K562 (cell line): ENCODE results near the gene METAP2. TPM values are rescaled to one million over a fixed set of nuclear protein-coding genes. Genes with fewer than 3 reads are reported as not detected.

Experiments used
- ATAC-seq: fragments of 200-7000 bp; cut with Tn5 transposase; 3 replicates; pipeline ENCODE4 v1.9.1; 2020; ENCODE audit warnings: moderate library complexity
- BruUV-seq: library from RNA; stranded (reverse); fragments of 400-500 nt; replicated peaks from 2 replicates; lab custom pipeline; 2021; lab: Mats Ljungman, UMichigan
- CTCF ChIA-PET: fragments of 300-600 bp; formaldehyde crosslinking; extraction: SDS; loops from one replicate; lab custom pipeline; 2021; ENCODE audit warnings: low intra/inter-chr PET ratio; lab: Yijun Ruan, JAX
- POLR2A ChIA-PET: fragments of 300-600, 350-650 bp; sonication (Branson Sonifier 250); formaldehyde crosslinking; extraction: SDS; loops from one replicate; lab custom pipeline; 2021; ENCODE audit warnings: antibody characterized with exemption, inconsistent platforms; lab: Yijun Ruan, JAX
- DNase-seq, 4 experiments: peaks; one replicate each; pipeline versions ENCODE4 v3.0.0 to v3.0.0-alpha.2; 2011 to 2018; ENCODE audit warnings: low spot score in 3 of 4, mixed read lengths in 3 of 4; ENCODE audit errors: extremely low read depth in 1 of 4
- FAIRE-seq: peaks from 2 replicates; lab custom pipeline; 2011; peaks lifted over from hg19 to GRCh38; lab: Jason Lieb, UNC
- H2AFZ ChIP-seq: 2 replicates; pipeline ENCODE4 v1.6.0; 2011; ENCODE audit warnings: low read depth, low read length, control low read depth, inconsistent platforms
- H3K27ac ChIP-seq: fragments of 200-600 bp; 3 replicates; pipeline ENCODE4 v1.8.0; 2011; ENCODE audit warnings: low read depth, mild to moderate bottlenecking, control low read depth, inconsistent platforms, low read length, moderate library complexity, mixed read lengths; ENCODE audit errors: extremely low read depth
- H3K27me3 ChIP-seq, 2 experiments: fragments of 300-600 bp in 1 of 2; 2 replicates in 1 of 2; 3 replicates in 1 of 2; pipeline versions ENCODE4 v1.6.0 to v1.8.0; 2011; ENCODE audit warnings: inconsistent platforms in 2 of 2, low read length in 2 of 2, mild to moderate bottlenecking in 1 of 2, mixed read lengths in 1 of 2, moderate library complexity in 1 of 2; ENCODE audit not compliant: control insufficient read depth in 2 of 2, insufficient read depth in 2 of 2
- H3K36me3 ChIP-seq: fragments of 300-600 bp; 3 replicates; pipeline ENCODE4 v1.8.0; 2011; ENCODE audit warnings: mild to moderate bottlenecking, low read length, inconsistent platforms; ENCODE audit not compliant: control insufficient read depth, insufficient read depth
- H3K4me1 ChIP-seq, 2 experiments: fragments of 200-600 bp in 1 of 2; replicated peaks in 1 of 2; 2 replicates in 1 of 2; 3 replicates in 1 of 2; pipeline versions ENCODE4 v1.5.1 to v1.8.0; 2011; ENCODE audit warnings: inconsistent platforms in 2 of 2, low read length in 2 of 2, mild to moderate bottlenecking in 1 of 2, mixed read lengths in 1 of 2, moderate library complexity in 1 of 2; ENCODE audit not compliant: control insufficient read depth in 2 of 2, insufficient read depth in 2 of 2
- H3K4me2 ChIP-seq: 2 replicates; pipeline ENCODE4 v1.6.1; 2011; ENCODE audit warnings: low read length, control low read depth, inconsistent platforms, mixed read lengths; ENCODE audit not compliant: insufficient read depth
- H3K4me3 ChIP-seq: fragments of 200-600 bp; sonication (generic), shearing (Covaris generic); 2 replicates; pipeline ENCODE4 v1.5.1; 2016; ENCODE audit warnings: control low read depth, inconsistent platforms
- H3K79me2 ChIP-seq: fragments of 200-600 bp; 3 replicates; pipeline ENCODE4 v1.8.0; 2011; ENCODE audit warnings: low read length, inconsistent platforms; ENCODE audit not compliant: control insufficient read depth, insufficient read depth
- H3K9ac ChIP-seq, 2 experiments: 2 replicates each; pipeline versions ENCODE4 v1.6.0 to v1.6.1; 2011; ENCODE audit warnings: low read depth in 2 of 2, low read length in 2 of 2, control low read depth in 1 of 2, inconsistent platforms in 1 of 2, mild to moderate bottlenecking in 1 of 2, mixed read lengths in 1 of 2; ENCODE audit not compliant: insufficient read depth in 1 of 2
- H3K9me1 ChIP-seq: one replicate; pipeline ENCODE4 v1.6.0; 2011; ENCODE audit warnings: inconsistent platforms, mild to moderate bottlenecking, low read length, moderate library complexity; ENCODE audit not compliant: control insufficient read depth, insufficient read depth
- H3K9me3 ChIP-seq: replicated peaks from 2 replicates; pipeline ENCODE4 v1.5.1; 2011; ENCODE audit warnings: low read depth, low read length, inconsistent platforms; ENCODE audit not compliant: control insufficient read depth, insufficient read depth
- H4K20me1 ChIP-seq: replicated peaks from 2 replicates; pipeline ENCODE4 v1.6.1; 2011; ENCODE audit warnings: low read length, inconsistent platforms, mixed read lengths; ENCODE audit not compliant: control insufficient read depth, insufficient read depth
- CBFA2T3 ChIP-seq: fragments of 450-650 bp; IDR thresholded peaks from 2 replicates; pipeline ENCODE4 v1.6.1; 2017
- E2F1 ChIP-seq: sonication (generic); formaldehyde crosslinking; IDR thresholded peaks from 2 replicates; pipeline ENCODE4 v1.8.1; 2023; ENCODE audit warnings: mild to moderate bottlenecking, missing genetic modification reagents, moderate library complexity
- GATAD2A ChIP-seq: fragments of 450-650 bp; IDR thresholded peaks from 2 replicates; pipeline ENCODE4 v1.6.1; 2017
- HLTF ChIP-seq: fragments of 450-650 bp; IDR thresholded peaks from 2 replicates; pipeline ENCODE4 v1.6.1; 2016
- HMBOX1 ChIP-seq: sonication (generic); IDR thresholded peaks from 2 replicates; pipeline ENCODE4 v1.6.1; 2016
- RBM22 ChIP-seq: fragments of 200-400 bp; formaldehyde crosslinking; IDR thresholded peaks from 2 replicates; pipeline ENCODE4 v1.6.1; 2018; ENCODE audit warnings: low read length, low read depth; ENCODE audit not compliant: poor library complexity, severe bottlenecking
- RBM34 ChIP-seq: fragments of 200-400 bp; formaldehyde crosslinking; IDR thresholded peaks from 2 replicates; pipeline ENCODE4 v1.6.1; 2018; ENCODE audit warnings: low read length, borderline replicate concordance; ENCODE audit not compliant: insufficient read depth
- SNRNP70 ChIP-seq: fragments of 200-400 bp; formaldehyde crosslinking; optimal IDR thresholded peaks from 2 replicates; pipeline ENCODE3; 2017; ENCODE audit warnings: low read depth, low read length
- ZNF785 ChIP-seq: fragments of 250-450 bp; sonication (Bioruptor Pico); IDR thresholded peaks from 2 replicates; pipeline ENCODE4 v1.4.0; 2020; ENCODE audit warnings: mild to moderate bottlenecking
- WGBS: fragments of 100-300 bp; shearing (Covaris generic); methylation state at CpG from one replicate; pipeline ENCODE4 v1.1.6; 2016; ENCODE audit warnings: low coverage, mixed read lengths; ENCODE audit not compliant: insufficient coverage; ENCODE audit errors: missing lambda C conversion rate; 5-methylcytosine and 5-hydroxymethylcytosine counted together
- in situ Hi-C: fragments of 300-500 bp; cut with MboI; formaldehyde crosslinking; loops from 4 replicates; pipeline ENCODE4 v1.15.0; 2018; ENCODE audit warnings: inconsistent platforms, mixed read lengths
- intact Hi-C: fragments of 100-400 bp; cut with micrococcal nuclease; formaldehyde crosslinking; loops from 2 replicates; pipeline ENCODE4 v1.14.2; 2022
- polyA plus RNA-seq, 8 experiments: library from polyadenylated mRNA; depleted of rRNA in 4 of 8; stranded (reverse) in 5 of 8; unstranded in 3 of 8; fragments of >200 nt; fragmentation: Nextera tagmentation in 2 of 8; fragmentation: Illumina TruSeq in 1 of 8; extraction: Ambion mirVana in 2 of 8; extraction: Trizol in 1 of 8; gene quantifications; 2 replicates each; pipeline versions ENCODE4 v1.2.1 to v1.2.3, GENCODE V29; 2011 to 2014; ENCODE audit warnings: inconsistent platforms in 1 of 8, missing spikeins in 1 of 8
- total RNA-seq, 7 experiments: library from RNA; depleted of rRNA in 6 of 7; stranded (reverse); fragments of >200 nt in 6 of 7; fragmentation: Illumina TruSeq in 2 of 7; extraction: Trizol in 2 of 7; gene quantifications; 2 replicates each; pipeline versions ENCODE4 v1.2.1 to v1.2.3, GENCODE V29; 2011 to 2021; ENCODE audit warnings: low replicate concordance in 1 of 7

The METAP2 gene
- total and polyA plus RNA-seq, 9 of the 15 experiments (the other 6 are each of a cell fraction or from before 2014, with no cell fraction given), result 75.5 to 205 (median 164) TPM

DNA sequence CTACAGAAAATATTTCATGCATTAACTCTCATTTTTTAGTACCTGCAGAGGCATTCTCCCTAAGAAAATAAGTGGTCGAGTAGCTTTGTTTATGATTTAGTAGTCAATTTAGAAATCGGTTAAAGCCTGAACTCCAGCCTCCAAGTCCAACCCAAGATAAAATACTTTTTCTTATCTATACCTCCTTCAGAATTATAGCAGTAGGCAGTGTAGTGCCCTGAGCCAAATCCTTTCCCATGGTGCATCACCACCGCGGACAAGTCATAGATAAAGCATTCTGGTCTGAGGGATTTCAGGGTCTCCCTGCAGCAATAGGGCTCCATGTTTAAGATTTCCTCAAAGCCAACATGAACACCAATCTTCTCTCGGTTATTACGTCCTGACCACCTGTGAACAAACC lies 46.9 kb downstream of the METAP2 start:
- Histone ChIP-seq H3K27me3 (no peaks in the 10 kb centered on the region), H4K20me1 (no peaks in the 10 kb centered on the region), H2AFZ (peak overlapping the region; percentile 19; the same call in 1 of the 2 replicates), H3K9me3 (no peaks in the 10 kb centered on the region), H3K9ac (no peak overlapping the region), H3K4me1 (peaks cover 17 to 20% of the 10 kb centered on the region in 2 experiments; a peak in 4 of 5 replicates), H3K9me1 (no peaks in the 10 kb centered on the region), H3K36me3 (no peaks in the 10 kb centered on the region), H3K4me3 (no peak overlapping the region), H3K79me2 (no peaks in the 10 kb centered on the region), H3K27ac (no peak overlapping the region), H3K4me2 (no peak overlapping the region)
- POLR2A ChIA-PET, result no interaction called here
- FAIRE-seq (peak; percentile 56), ATAC-seq (peak; percentile 69), DNase-seq (peak in 2 of 4 experiments; percentile 15 to 49)
- WGBS, result 13% methylated on average over 6 of the region's 6 CpGs
- no TSS peak for BruUV-seq
- in situ Hi-C loops, result no loop called here
- intact Hi-C loops, result no loop called here
- CTCF ChIA-PET, result interaction anchor here (0.7 kb wide), 1 partner anchor 67 kb away, joined by 3 read pairs; no protein-coding TSS in a partner anchor
- TF ChIP-seq ZNF785 (CRISPR knock-in tag) (no peak), HMBOX1 (peak; percentile 82; the same call in 1 of the 2 replicates), RBM34 (no peak), HLTF (no peak), GATAD2A (no peak), E2F1 (no peak), RBM22 (no peak), SNRNP70 (no peak), CBFA2T3 (peak; percentile 47; the same call in 1 of the 2 replicates)
